ENCODE measurements around the gene COX7B2. TPM values are rescaled to one million over a fixed set of nuclear protein-coding genes. Genes with fewer than 3 reads are reported as not detected.

Gene COX7B2
- total RNA-seq, 4 donors from 2014 or later, result not detected

DNA sequence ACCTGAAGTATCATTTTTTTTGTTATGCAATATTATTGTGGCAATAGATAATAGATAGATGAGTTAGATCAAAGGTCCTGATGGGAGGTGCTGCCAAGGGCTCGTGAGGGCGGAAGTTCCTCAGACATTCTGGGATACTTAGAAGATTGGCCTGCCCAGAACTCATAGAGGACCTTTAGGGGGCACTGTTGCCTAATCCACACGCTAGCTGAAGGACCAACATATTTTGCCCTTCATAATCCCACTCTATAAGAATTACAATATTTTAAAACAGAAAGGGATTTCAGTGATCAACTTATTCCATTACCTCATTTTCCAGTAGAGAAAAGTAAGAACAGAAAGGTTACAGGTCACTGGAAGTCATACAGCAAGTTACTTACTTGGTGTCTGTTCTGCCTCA lies 22.9 kb upstream of the COX7B2 start:
- DNase-seq (ENCODE audit: extremely low spot score), result no peak

DNA sequence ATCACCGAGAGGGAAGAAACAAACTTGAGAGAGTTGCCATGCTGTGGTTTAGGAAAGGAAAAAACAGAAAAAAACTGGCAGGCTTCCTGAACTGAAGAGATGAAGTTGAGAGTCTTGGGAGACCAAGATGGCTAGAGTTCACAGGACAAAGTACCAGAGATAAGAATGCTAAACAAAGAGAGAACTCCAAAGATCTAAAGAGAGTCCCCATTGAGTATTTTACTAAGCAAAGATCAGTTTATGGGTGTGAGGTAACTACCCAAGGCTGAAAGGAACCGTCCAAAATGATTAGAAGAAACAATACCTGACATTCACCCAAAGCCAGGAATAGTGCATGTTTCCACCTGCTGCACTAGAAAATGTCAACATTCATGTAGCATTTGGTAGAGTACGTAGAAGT lies 21.8 kb upstream of the COX7B2 start:
- 69% methylated on average over 3 of the region's 3 CpGs for WGBS
- H3K36me3 ChIP-seq, result no peaks in the 10 kb centered on the region
- intact Hi-C loops (cut with DNase I), result no loop called here
- H3K9me3 ChIP-seq, result no peaks in the 10 kb centered on the region
- H3K4me3 ChIP-seq, result no peak overlapping the region
- DNase-seq (ENCODE audit: extremely low spot score), result no peak
- TF ChIP-seq, protein P1, sequence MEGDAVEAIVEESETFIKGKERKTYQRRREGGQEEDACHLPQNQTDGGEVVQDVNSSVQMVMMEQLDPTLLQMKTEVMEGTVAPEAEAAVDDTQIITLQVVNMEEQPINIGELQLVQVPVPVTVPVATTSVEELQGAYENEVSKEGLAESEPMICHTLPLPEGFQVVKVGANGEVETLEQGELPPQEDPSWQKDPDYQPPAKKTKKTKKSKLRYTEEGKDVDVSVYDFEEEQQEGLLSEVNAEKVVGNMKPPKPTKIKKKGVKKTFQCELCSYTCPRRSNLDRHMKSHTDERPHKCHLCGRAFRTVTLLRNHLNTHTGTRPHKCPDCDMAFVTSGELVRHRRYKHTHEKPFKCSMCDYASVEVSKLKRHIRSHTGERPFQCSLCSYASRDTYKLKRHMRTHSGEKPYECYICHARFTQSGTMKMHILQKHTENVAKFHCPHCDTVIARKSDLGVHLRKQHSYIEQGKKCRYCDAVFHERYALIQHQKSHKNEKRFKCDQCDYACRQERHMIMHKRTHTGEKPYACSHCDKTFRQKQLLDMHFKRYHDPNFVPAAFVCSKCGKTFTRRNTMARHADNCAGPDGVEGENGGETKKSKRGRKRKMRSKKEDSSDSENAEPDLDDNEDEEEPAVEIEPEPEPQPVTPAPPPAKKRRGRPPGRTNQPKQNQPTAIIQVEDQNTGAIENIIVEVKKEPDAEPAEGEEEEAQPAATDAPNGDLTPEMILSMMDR (IDR thresholded peaks at IDR 0.05), result no peak
- TF ChIP-seq EP300 (IDR thresholded peaks at IDR 0.05), result no peak
- TF ChIP-seq POLR2A (IDR thresholded peaks at IDR 0.05; ENCODE audit: low read depth), result no peak
- TF ChIP-seq POLR2AphosphoS5 (IDR thresholded peaks at IDR 0.05), result no peak
- no peaks in the 10 kb centered on the region for H3K27me3 ChIP-seq
- no peak overlapping the region for H3K27ac ChIP-seq (replicated peaks in 1 of 4)
- H3K4me1 ChIP-seq, result no peaks in the 10 kb centered on the region

More for the DNA sequence above, 22.9 kb upstream of the COX7B2 start:
- Histone ChIP-seq H3K4me1 (no peaks in the 10 kb centered on the region), H3K27me3 (no peaks in the 10 kb centered on the region), H3K9me3 (no peaks in the 10 kb centered on the region), H3K4me3 (no peak overlapping the region), H3K27ac (replicated peaks in 1 of 4) (no peak overlapping the region), H3K36me3 (no peaks in the 10 kb centered on the region)
- WGBS, result 14% methylated on average over 3 of the region's 3 CpGs
- intact Hi-C loops (cut with DNase I), result no loop called here
- TF ChIP-seq POLR2A (IDR thresholded peaks at IDR 0.05; ENCODE audit: low read depth), result no peak
- TF ChIP-seq, protein P1 (IDR thresholded peaks at IDR 0.05), result peak in 2 of 3 experiments; percentile 14 to 26

DNA sequence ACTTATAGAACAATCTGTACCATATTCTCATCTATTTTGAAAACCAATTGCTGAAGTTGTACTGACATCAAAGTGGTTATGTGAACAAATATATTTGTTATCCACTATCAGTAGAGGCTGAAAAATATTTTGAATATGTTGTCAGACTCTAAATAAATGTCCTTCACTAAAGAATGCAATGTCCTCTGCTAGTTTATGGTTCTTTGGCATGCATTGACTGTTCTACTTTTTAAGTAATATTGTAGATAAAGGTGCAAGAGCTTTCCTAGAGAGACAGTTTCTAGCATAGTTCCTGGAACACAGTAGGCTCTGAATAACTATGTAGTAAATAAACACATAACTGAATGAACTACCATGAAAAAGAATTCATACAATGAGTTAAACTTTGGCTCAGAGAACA lies 18.2 kb upstream of the COX7B2 start:
- Histone ChIP-seq H3K27me3 (no peaks in the 10 kb centered on the region), H3K9me3 (no peaks in the 10 kb centered on the region), H3K4me3 (no peak overlapping the region), H3K36me3 (no peaks in the 10 kb centered on the region), H3K4me1 (no peaks in the 10 kb centered on the region), H3K27ac (replicated peaks in 1 of 4) (no peak overlapping the region)
- TF ChIP-seq EP300 (IDR thresholded peaks at IDR 0.05) (no peak), POLR2A (IDR thresholded peaks at IDR 0.05; ENCODE audit: low read depth) (no peak), POLR2AphosphoS5 (IDR thresholded peaks at IDR 0.05) (no peak)
- TF ChIP-seq, protein P1 (IDR thresholded peaks at IDR 0.05), result no peak
- DNase-seq (ENCODE audit: extremely low spot score), result no peak
- intact Hi-C loops (cut with DNase I), result no loop called here

DNA sequence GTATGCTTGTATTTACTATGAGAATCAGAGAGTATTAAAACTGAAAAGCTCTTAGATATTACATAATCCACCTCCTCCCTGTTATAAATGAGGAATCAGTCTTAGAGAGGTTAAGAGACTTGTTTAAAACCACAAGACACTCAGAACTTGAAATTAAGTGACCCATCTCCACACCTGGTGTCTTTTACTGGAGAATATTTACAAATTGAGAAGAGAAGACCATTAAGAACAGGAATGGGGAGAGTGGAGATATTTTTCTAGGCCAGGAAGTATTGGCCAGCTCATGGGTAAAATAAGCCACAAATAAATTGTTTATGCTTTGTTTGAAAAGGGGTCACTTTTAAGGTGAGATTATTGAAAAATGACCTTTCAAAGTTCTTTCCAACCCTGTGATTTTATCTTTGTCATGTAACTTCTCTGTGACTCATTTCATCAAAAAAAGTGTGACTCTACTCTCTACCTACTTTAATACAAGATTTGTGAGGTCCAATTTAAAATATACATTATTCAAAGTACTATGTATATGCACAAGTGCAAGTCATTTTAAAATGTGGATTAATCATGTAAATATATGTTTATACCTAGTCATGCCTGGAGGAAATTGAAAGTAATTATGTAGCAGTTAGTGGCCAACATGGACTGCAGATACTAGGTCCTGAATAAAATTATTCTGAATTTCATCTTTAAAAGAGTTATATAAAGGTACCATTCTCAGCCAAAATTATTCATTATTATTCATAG lies 15.9 kb upstream of the COX7B2 start:
- Histone ChIP-seq H3K4me1 (no peaks in the 10 kb centered on the region), H3K36me3 (no peaks in the 10 kb centered on the region), H3K9me3 (no peaks in the 10 kb centered on the region), H3K27ac (replicated peaks in 1 of 4) (no peak overlapping the region), H3K4me3 (no peak overlapping the region), H3K27me3 (no peaks in the 10 kb centered on the region)
- no peak for DNase-seq (ENCODE audit: extremely low spot score)
- intact Hi-C loops (cut with DNase I), result no loop called here
- no peak for TF ChIP-seq POLR2A (IDR thresholded peaks at IDR 0.05; ENCODE audit: low read depth)
- TF ChIP-seq POLR2AphosphoS5 (IDR thresholded peaks at IDR 0.05), result no peak
- TF ChIP-seq EP300 (IDR thresholded peaks at IDR 0.05), result no peak
- TF ChIP-seq, protein P1 (IDR thresholded peaks at IDR 0.05), result no peak

DNA sequence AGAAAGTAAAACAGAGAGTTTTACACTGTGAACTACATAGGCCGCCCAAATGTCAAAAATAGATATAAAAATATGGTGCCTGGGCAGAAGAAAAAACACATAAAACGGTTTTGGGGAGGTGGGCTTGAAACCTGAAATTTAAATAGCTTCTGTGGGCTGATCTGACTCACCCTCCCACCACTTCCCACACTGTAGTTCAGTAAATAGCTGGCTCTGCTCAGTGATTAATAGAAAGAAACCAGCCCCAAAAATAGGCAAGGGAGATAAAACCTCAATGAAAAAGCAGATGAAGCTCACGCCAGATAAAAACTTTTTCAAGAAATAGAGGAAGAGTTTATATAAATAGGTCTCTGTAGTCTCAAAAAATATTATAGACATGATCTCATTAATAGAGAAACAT lies 13.2 kb upstream of the COX7B2 start:
- Histone ChIP-seq H3K36me3 (no peaks in the 10 kb centered on the region), H3K27ac (replicated peaks in 1 of 4) (no peak overlapping the region), H3K9me3 (no peaks in the 10 kb centered on the region), H3K4me3 (no peak overlapping the region), H3K4me1 (no peaks in the 10 kb centered on the region), H3K27me3 (no peaks in the 10 kb centered on the region)
- no peak for DNase-seq (ENCODE audit: extremely low spot score)
- intact Hi-C loops (cut with DNase I), result no loop called here
- WGBS, result 64% methylated on average over 3 of the region's 3 CpGs
- TF ChIP-seq POLR2AphosphoS5 (IDR thresholded peaks at IDR 0.05), result no peak
